GM13976 (cell line): Measurements from ENCODE around the gene SIX3.

ENCODE experiments used
- DNase-seq: peaks from one replicate; pipeline ENCODE4 v3.0.0; 2012; ENCODE audit warnings: low spot score
- in situ Hi-C: fragments of 300-500 bp; cut with MboI; formaldehyde crosslinking; loops from one replicate; pipeline ENCODE4 v1.12.0; 2022; ENCODE audit warnings: low sequenced_read_pairs, mixed read lengths, inconsistent platforms; ENCODE audit not compliant: unreplicated experiment
- TF ChIP-seq, protein P1 (sequence below): IDR thresholded peaks from 2 replicates; pipeline ENCODE4 v1.5.1; 2012; ENCODE audit warnings: borderline replicate concordance, mild to moderate bottlenecking; ENCODE audit not compliant: insufficient read depth; ENCODE audit errors: extremely low read depth, missing control alignments, control extremely low read depth

The SIX3 gene

DNA sequence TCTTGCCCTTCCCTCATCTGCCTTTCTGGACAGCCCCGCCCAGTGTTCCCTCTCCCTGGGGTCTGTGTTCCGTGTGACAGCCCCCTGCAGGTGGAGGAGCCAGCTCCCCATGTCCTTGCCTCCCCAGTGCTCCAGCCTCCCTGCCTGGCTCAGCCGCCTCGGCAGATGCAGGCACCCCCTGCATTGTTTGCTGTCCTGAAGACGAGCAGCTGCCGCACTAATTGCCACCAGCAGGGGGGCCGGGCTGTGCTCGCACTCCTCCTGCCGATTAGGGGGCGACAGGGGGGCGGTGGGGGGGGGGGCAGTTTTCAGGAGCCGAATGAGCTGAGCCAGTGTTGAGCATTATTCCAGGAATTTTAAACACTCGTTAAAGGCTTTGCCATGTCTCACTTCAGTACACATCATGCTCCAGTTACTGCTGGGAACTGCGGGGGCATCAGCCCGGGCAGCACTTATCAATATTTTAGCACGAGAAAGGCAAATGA, 23.3 kb downstream of the SIX3 start:
- in situ Hi-C loops, result loop anchor here (25.0 kb wide), 1 partner anchor 927 kb away; no protein-coding TSS in a partner anchor
- TF ChIP-seq, protein P1, sequence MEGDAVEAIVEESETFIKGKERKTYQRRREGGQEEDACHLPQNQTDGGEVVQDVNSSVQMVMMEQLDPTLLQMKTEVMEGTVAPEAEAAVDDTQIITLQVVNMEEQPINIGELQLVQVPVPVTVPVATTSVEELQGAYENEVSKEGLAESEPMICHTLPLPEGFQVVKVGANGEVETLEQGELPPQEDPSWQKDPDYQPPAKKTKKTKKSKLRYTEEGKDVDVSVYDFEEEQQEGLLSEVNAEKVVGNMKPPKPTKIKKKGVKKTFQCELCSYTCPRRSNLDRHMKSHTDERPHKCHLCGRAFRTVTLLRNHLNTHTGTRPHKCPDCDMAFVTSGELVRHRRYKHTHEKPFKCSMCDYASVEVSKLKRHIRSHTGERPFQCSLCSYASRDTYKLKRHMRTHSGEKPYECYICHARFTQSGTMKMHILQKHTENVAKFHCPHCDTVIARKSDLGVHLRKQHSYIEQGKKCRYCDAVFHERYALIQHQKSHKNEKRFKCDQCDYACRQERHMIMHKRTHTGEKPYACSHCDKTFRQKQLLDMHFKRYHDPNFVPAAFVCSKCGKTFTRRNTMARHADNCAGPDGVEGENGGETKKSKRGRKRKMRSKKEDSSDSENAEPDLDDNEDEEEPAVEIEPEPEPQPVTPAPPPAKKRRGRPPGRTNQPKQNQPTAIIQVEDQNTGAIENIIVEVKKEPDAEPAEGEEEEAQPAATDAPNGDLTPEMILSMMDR, result no peak
- DNase-seq, result no peak

DNA sequence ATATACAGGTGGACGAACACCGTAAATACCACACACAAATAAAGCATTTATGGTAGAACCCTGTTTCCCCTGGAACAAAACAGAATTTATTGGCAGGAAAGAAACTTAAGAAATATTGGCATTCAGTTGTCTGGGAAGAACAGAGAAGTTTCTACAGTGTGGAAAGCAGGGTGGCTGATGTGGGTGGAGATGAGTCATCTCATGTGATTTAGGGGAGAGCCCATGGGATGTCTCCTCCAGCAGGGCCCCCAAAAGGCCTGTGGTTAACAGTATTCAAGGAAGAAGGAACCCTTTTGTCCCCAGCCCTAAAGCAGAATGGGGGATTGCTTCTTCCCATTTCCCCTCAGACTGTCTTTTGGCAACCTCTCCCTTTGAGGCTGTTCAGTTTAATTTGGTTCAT, 24.2 kb downstream of the SIX3 start:
- in situ Hi-C loops, result loop anchor here (25.0 kb wide), 1 partner anchor 928 kb away; no protein-coding TSS in a partner anchor
- no peak for DNase-seq
- TF ChIP-seq, protein P1, result no peak

DNA sequence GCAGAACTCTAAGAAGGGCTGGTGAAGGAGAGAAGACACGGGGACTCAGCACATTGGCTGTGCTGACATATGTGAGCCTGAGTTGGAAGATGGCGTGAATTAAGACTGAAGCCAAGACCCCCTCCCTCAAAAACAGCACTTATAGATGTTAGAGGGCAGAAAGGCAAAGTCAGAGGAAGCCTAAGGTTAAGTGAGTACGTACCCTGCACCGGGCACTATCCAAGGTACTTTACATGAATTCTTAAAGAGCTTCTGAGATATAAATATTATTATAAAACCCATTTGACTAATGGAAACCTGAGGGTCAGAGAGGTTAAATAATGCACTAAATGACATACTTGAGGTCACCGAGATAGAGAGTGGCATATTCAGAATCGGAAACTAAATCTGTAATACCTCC, 25.6 kb downstream of the SIX3 start:
- DNase-seq, result no peak
- TF ChIP-seq, protein P1, result no peak
- in situ Hi-C loops, result loop anchor here (25.0 kb wide), 1 partner anchor 930 kb away; no protein-coding TSS in a partner anchor

DNA sequence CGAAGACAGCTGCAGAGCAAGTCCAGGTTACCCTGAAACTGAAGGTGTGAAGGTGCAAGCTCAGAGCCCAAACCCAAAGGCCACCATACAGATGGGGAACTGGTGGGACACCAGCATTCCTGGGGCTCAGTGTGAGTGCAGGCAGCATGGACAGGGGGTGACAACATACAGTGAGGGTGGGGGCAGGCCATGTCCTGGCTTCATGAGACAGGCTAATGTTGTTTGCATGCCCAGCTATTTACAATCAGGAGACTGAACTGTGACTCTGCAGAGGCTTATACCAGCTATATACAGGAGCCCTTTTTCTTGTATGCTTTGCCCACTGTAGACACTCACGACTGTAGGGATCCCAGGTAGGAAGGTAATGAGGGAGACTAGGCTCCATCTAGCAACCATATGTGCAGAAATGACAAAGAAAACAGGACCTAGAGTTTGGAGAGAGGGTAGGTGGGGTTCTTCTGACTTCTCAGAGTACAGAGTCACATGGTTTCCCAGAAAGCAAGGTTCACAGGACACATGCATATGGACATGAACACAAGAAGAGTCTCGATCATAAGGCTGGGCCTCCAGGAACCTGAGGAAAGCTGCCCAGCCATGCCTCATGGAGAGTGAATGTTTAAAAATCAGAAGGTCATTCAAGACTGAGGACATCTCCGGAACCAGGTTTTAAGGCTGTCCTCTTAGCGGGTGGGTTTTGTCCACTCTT, 26.4 kb downstream of the SIX3 start:
- in situ Hi-C loops, result loop anchor here (25.0 kb wide), 1 partner anchor 931 kb away; no protein-coding TSS in a partner anchor
- no peak for DNase-seq
- TF ChIP-seq, protein P1, result no peak

DNA sequence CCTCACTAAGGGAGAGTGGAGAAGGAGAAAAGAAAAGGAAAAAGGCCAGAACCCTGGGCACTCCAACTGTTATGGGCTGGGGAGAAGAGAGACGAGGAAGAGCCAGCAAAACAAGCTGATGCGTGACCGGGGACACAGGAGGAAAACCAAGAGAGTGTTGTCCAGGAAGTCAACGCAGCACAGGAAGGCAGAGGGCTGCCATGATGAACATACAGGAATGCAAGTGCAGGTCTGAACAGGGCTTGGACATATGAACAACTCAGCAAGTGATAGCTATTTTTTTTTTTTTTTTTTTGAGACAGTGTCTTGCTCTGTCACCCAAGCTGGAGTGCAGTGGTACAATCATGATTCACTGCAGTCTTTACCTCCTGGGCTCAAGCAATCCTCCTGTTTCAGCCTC, 28.4 kb downstream of the SIX3 start:
- no peak for DNase-seq
- in situ Hi-C loops, result loop anchor here (25.0 kb wide), 1 partner anchor 933 kb away; no protein-coding TSS in a partner anchor
- TF ChIP-seq, protein P1, result no peak

DNA sequence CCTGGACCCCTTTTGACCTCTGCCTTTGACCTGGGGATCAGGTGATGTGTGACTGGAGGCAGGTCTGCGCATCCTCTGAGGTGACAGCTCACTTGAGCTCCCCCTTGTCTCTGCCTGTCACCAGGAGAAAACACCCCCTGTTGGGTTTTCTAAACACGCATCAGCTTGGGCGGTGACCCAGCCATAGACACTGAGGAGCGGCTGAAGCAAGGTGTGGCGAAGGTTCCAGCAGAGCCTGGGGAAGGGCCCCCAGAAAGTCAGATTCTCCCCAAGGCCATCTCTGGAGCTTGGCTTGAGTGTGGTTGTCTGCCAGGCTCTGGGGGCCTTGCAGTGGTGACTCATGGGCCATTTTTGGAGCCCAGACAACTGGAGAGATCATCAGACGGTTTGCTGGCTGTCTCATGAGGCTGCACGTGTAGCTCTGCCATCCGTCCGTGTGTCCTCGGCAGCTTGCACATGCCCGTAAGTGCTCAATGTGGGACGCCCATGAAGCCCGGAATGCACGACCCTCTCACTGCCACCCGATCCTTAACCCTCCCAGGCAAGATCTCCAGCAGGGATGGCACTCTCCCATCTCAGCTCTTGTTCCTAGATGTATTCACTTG, 29.4 kb downstream of the SIX3 start:
- no peak for DNase-seq
- in situ Hi-C loops, result loop anchor here (25.0 kb wide), 1 partner anchor 934 kb away; no protein-coding TSS in a partner anchor
- TF ChIP-seq, protein P1, result no peak
